Amniotic epithelial cell (primary cell): ENCODE results near the gene AACS.
"Not testable (repeated sequence)": the region's sequence is repeated elsewhere in the genome, so short reads cannot be mapped to it uniquely, and the experiment has no call there.

Source experiments
- DNase-seq: peaks from one replicate; pipeline ENCODE4 v3.0.0-alpha.2; 2010; ENCODE audit warnings: low read depth

AACS gene

DNA sequence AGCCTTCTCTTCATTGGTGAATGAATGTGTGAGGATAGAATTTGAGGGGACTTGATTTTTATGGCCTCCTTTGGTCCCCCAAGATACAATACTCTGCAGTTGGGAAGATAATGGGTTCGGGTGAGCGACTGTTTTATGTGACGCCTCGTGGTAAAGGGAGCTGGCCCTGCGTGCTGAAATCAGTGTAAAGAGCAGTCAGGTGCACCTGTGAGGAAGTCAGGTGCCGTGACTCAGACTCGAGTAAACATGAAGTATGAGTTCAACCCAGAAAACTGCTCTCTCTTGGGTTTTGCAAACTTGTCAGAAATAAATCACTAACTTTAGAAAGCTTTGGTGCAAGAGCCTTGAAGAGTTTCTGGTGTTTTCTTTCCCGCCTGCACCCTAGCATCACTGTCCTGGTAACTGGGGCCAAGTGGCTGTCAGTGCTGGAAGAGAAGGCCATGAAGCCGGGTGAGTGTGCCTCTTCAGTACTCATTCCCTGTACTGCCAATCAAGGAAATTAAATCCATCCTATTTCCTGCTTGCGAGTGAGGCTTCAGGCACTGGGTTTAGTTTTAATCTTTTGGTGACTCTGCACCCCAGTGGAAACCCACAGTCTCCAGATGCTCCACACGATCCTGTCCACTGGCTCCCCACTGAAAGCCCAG, 59.2 kb downstream of the AACS start:
- DNase-seq: no peak

DNA sequence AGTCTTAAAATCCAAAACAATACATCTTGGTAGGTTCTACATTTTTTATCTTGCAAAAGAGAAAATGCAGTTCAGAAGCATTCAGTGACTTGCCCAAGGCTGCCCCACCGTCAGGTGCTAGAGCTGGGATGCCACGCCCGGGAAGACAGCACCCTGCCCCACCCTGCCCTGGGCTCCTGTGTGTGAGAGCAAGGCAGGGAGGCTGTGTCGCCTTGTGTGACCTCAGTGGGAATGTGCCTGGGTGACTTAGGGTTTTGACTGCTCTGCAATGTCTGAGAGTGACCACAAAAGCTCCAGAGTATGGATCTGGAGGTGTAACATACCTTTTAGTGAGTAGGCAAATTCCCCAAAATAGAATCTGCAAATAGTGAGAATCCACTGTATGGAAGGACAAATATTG, 60.0 kb downstream of the AACS start:
- no peak for DNase-seq

- DNase-seq: no peak
These were observed 63.4 kb downstream of the AACS start for GRCh38 chr12:125128439-125129178.

DNA sequence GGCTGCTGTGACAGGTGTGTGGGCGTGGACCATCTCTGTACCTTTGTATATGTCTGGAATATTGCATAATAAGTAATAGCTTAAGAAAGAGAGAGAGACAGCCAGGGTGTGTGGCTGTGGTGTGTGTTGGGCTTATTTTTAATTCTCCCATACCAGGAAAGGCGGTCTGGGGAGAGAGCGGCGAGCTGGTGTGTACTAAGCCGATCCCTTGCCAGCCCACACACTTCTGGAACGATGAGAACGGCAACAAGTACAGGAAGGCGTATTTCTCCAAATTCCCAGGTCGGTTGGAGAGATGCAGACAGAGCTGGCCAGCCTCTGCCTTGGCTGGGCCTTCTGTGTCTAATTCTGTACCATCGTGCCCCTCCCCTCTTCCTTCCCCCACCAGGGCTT, 63.9 kb downstream of the AACS start:
- no peak for DNase-seq

DNA sequence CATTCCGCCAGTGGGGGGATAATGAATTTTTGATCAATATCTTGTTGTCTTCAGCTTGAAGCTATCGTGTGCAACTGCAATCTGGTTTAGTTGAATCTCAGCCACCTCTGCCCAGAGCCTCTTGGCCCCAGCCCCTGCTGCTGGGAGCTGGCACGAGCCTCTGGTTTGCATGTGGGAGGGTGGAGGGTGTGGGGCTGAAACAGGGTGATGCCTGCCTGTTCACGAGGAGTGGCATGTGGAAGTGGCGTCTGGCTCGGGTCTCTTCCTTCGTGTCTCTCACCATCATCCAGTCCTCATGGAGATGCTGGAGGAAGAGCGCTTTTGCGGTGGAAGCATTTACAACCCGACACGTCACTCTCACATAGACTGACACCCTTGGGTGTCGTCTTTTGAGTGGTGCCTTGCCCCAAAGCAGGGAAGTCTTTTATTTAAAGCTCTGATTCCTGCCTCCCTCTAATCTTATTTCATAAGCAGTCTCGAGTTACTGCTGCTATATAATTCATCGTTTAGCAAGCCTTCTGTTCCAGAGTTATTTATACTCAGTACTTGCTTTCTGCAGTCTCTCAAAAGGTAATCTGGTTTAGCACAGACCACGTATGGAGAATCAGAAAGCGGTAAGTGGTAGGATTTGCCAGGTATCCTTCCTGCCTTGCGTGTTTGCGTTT, 64.5 kb downstream of the AACS start:
- no peak for DNase-seq

DNA sequence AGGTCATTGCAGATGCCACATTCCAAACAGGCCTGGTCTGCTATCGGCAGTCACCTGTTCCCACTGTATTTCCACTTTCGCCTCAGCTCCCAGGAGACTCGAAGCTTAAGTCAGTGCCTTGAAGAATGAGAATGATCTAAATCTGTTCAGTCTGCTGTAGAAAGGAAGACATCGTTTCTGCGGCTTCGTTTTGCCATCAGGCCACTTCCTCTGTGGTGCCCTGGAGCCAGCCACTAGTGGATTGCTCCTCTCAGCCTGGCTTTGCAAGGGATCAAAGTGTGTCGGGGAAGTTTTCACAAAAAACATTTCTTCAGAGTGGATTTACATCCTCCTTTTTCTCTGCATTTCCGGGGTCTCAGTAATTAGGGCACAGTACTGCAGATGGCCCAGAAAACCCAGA, 66.7 kb downstream of the AACS start:
- DNase-seq: no peak

GRCh38 chr12:125132698-125133400, 67.6 kb downstream of the AACS start:
- DNase-seq: no peak

DNA sequence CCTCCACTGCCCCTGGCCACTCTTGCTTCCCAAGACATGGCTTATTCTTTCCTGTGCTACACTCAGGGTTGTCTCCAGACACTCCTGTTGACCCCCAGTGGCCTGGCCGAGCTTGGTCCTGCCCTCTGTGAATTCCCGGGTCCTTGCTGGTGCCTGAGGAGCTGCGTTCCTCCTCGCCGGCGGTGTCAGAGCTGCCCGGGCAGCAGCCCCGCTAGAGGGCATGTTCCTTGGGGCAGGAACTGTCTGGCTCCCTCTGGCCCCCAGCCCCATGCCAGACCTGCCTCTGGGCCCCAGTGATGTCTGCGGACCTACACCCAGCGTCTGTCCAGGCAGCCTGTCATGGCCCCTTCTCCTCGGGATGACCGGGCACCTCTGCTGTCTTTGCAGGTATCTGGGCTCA, 68.4 kb downstream of the AACS start:
- no peak for DNase-seq

DNA sequence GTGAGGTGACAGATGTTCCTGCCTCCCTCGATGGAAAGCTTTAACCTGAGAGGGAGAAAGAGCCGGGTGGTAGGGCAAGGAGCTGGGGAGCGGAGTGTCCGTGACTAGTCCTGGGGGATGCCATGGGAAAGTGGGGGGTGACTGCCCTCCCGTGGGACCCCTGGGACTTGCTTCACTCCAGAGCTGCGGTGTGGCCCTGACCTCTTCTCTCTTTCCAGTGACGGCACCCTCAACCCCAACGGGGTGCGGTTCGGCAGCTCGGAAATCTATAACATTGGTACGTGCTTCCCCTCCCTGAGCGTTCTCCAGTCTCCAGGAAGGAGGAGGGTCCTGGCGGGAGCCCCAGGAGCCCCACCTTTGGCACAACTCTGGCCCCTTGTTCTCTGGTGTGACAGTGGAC, 69.3 kb downstream of the AACS start:
- DNase-seq: no peak

GRCh38 chr12:125135906-125136305, 70.7 kb downstream of the AACS start:
- DNase-seq: no peak

- no peak for DNase-seq
These were observed 71.5 kb downstream of the AACS start for GRCh38 chr12:125136702-125137101.

- DNase-seq: peak; percentile 68
These were observed 72.6 kb downstream of the AACS start for GRCh38 chr12:125137766-125138344.

- peak; percentile 58 for DNase-seq
These were observed 75.3 kb downstream of the AACS start for GRCh38 chr12:125140279-125141209.

DNA sequence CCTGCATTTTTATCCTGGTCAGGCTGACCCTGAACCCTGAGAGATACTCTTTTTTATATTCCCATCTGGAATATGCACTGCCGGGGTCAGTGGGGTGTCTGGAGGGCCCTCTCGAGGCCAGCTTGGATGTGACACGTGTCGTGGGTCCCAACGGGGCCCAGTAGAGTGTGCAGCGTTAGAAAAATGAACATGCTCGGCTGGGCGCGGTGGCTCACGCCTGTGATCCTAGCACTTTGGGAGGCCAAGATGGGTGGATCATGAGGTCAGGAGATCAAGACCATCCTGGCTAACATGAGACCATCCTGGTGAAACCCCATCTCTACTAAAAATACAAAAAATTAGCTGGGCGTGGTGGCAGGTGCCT, 76.0 kb downstream of the AACS start:
- DNase-seq: not testable (repeated sequence)

GRCh38 chr12:125142601-125143000, 77.4 kb downstream of the AACS start:
- no peak for DNase-seq

- DNase-seq: no peak
These were observed 78.3 kb downstream of the AACS start for GRCh38 chr12:125143491-125143890.

- no peak for DNase-seq
These were observed 80.0 kb downstream of the AACS start for GRCh38 chr12:125145196-125145595.

- no peak for DNase-seq
These were observed 83.1 kb downstream of the AACS start for GRCh38 chr12:125148316-125148715.

GRCh38 chr12:125149160-125150108, 84.2 kb downstream of the AACS start:
- DNase-seq: no peak

GRCh38 chr12:125151284-125151683, 86.0 kb downstream of the AACS start:
- no peak for DNase-seq
